Middle frontal gyrus (tissue), 1 donor: Measurements from ENCODE around the gene IKZF5.

Experiments used
- DNase-seq: peaks from one replicate; pipeline ENCODE4 v3.0.0-alpha.2; 2015; ENCODE audit warnings: low spot score; ENCODE audit errors: extremely low spot score

Gene IKZF5, protein sequence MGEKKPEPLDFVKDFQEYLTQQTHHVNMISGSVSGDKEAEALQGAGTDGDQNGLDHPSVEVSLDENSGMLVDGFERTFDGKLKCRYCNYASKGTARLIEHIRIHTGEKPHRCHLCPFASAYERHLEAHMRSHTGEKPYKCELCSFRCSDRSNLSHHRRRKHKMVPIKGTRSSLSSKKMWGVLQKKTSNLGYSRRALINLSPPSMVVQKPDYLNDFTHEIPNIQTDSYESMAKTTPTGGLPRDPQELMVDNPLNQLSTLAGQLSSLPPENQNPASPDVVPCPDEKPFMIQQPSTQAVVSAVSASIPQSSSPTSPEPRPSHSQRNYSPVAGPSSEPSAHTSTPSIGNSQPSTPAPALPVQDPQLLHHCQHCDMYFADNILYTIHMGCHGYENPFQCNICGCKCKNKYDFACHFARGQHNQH

DNA sequence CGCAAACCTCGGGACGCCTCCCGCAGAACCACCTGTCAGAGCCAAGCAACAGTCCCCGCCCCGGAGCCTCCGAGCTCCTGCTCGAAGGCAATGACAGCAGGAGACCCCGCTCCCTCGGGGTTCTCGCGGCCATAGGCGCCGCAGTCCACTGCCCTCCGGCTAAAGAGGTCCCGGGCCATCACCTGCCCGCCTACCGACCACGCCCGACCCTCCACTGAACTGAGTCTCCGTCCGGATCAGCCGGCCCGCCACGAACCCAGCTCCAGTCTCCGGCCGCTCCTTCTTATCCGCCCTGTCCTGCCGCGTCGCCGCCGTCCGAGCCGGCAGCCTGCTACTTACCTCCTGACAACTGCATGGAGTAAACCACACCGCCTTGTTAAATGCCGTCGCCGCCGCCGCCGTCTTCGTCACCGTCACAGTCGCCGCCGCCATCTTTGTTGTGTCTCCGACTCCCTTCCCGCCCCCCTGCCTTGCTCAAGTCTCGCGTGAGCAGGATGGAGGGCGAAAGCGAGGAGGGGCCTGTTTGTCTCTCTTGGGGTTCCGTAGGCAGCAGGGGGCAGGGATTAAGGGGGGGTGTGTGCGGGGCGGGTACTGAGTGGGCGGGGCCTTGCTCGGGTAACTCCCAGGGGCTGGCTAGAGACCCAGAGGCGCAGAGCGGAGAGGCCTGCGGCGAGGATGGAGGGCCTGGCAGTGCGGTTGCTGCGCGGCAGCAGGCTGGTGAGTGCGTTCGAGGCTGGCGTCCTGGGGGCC is at the start of gene IKZF5, which contains the start of gene ACADSB:
Gene IKZF5 (minus strand): TSS at position 441 of the 750 bp plus-strand sequence. CDS start 10,170 bp downstream, outside the sequence.
Gene ACADSB (plus strand): TSS at position 652 of the 750 bp plus-strand sequence. CDS start 24 bp downstream, at position 676.
- DNase-seq = peak; percentile 91

DNA sequence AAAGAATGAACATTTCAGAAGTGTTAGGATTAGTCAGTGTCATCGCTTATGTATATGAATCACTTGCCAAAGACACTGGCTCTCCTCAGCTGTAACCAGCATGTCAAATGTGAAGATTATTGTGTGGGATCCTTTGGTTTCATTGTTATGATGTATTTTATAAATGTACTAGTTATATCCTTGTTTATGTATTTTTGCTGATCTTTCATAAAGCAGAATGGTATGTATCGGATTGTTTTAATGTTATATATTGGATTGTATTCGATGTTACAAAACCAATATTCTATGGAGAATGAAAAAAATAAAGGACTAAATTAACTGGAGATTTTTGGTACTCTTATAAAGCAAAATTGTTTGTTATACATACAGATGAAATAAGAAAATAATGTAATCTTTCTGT is 49.4 kb upstream of the IKZF5 start:
- DNase-seq = no peak

DNA sequence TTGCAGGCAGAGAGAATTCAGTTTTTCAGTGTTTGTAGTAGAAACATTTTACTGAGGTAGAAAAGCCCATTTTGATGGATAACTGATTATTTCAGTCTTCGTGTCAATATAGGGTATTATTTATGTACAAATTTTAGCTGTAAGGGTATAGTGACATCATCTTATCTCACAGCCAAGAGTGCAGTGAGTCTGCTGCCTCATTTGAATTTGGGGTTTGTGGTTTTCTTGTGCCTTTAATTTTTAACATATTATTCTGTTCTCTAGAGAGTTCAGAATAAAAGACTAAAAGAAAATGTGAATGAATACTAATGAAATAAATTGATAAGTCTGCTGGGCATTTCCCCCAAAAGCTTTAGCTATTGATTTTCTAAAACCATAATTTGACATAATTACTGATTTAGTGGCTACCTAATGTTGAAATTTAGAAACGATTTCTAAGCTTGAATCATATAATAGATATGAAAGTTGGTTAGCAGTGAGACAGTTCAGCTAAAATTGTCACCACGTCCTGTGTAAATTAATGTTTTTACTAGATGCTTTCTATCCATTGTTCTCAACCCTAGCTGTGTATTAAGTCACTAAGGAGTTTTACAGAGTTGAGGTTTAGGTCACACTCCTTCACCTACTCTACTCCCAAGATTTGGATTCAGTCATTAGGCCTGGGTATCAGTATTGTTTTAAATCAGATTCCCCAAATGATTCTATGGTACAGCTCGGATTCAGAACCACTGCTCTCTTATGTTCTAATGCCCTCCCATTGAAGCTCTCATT is 37.6 kb upstream of the IKZF5 start:
- DNase-seq = no peak

DNA sequence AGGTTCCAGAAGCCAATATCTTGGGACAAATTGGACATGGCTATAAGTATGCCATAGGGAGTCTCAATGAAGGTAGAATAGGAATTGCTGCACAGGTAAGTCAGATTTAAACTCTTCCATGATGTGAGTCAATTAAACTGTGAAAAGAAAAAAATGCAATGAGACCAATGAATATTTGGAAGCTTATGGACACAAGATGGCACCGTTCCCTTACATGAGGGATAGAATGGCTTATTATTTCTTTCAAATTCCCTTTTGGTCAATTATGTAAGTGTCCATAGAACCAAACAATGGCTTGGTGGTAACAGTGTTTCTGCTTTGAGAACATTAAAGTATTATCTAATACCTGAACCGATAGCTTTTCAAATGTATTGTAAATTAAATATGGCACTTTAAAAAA is 35.8 kb upstream of the IKZF5 start:
- DNase-seq = no peak

DNA sequence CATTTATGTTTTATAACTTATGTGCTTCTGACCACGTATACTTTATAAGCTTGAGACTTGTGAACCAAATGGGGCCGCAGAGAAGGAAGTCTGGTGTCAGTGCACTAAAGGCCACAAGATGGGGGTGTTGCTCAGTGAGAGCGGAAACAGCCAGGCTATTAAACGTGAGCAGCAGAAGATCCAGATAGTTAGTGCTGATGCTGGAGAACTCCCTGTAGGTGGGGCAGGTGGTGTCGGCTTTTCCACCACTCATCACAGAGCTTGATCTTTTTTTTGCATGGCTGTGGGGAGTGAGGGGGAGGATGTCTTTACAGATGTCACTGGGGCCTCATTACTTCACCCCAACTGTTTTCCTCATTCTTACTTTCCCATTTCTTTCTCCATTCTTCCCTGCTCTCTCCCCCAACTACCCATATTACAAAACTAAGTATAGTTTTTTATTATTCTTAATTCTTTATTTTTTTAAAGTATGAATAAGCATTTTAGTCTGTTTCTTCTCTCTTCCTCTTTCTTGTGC is 34.9 kb upstream of the IKZF5 start:
- no peak for DNase-seq

DNA sequence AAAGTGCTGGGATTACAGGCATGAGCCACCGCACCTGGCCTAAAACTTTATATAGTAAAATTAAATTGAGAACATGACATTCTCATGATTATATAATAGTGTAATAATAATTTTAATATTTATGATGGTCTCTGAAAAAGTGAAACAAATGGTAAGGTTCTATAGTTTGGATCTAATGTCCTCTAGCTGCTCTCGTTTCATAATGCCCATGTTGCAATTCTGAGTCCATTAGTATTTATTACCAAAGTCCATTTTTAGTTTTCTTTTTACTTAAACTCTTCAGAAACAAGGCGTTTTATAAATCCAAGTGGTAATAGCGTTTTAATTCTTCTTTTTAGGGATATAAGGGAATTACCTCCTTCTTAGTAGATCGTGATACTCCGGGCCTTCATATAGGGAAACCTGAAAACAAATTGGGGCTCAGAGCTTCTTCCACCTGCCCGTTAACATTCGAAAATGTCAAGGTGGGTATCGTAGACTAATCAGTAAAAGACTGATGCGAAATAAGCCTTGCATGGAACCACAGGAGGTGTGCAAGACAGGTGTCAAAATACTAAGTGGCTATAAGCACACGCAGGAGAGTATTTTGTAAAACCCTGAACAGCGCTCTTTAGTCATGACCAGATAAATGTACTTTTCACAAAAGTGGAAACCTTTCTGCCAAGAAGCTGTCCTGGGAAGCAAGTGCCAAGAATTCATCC is 34.3 kb upstream of the IKZF5 start:
- no peak for DNase-seq

DNA sequence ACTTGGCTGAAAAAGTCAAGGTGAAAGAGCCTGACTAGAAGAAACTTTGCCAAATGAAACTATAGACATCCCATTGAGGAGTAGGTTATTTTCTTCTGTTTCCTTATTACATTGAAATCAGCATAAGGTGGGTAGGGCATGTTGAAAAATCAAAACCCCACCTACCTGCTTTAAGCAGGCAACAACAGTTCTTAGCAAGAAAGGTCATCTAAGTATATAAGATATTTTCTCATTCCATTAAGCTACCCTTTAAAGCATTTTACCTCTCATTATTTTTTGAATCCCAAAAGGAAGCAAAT is 31.0 kb upstream of the IKZF5 start:
- no peak for DNase-seq

DNA sequence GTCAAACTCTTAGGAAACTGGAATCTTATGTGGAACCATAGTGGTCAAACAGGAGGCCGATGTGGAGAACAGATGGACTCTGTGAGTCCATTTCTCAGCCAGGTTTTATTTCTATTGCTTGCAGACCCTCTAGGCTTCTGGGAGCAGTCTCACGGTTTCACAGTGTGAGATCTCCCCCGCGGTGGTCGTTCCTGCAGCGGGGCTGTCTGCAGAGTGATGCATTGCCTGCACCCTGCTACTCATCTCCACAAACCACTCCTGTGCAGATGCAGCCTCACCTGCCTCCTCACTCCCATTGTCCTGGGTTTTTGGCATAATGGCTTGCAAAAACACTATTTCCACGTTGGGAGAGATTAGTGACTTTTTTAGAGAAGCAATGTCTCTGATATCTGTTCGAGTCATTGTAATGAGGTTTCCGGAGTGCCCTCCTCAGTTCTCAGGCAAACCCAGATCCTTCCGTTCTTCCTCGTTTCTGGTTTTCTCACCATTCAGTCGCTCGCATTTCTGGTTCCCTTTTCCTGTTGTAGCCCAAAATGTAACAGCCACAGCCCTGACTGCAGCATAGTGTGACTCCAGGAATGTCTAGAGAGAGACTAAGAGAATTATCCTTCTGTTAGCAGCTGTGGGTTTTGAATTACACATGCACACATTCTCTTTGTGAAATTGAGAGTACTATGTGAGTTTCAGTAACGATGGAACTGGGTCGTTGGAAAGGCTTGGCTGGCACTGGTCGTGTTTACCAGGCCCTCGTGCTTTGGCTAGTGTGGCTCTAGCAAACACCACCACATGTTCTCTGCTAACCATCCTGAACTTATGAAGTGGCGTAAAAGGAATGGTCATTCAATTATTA is 30.4 kb upstream of the IKZF5 start:
- DNase-seq = no peak

DNA sequence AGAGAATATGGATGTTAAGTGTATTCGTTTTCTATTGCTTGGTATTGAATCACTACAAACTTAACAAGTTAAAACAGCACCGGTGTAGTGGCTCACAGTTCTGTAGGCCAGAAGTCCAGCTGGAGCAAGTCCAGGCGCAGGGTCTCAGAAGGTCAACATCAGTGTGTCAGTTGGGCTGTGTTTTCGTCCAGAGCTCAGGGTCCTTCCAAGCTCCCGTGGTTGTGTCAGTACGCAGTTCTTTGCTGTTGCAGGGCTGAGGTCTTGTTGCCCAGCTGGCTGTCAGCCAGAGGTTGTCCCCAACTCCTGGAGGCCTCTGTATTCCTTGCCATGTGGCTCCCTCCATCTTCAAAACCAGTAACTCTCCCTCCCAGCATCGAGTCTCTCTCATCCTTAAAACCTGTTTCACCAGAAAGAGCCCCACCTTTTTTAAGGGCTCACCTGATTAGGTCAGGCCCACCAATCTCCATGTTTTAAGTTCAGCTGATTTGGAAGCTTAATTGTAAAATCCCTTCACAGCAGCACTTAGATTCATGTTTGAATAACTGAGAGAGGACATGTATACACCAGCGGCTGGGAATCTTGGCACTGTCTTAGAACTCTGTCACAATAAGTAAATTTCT is 27.0 kb upstream of the IKZF5 start:
- DNase-seq = no peak

DNA sequence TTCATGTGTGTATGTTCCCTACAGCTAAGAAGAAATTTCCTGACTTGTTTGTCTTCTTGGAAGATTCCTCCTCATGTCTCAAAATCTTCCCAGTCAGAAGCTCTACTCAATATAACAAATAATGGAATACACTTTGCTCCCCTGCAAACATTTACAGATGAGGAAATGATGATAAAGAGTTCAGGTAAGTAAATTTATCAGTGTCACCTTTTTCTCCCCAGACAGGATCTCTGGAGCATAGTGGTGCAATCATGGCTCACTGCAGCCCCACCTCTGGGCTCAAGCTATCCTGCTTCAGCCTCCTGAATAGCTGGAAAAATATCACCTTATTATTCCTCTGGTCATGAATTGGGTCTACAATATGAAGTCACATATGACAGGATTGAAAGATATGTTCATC is 25.7 kb upstream of the IKZF5 start:
- no peak for DNase-seq

DNA sequence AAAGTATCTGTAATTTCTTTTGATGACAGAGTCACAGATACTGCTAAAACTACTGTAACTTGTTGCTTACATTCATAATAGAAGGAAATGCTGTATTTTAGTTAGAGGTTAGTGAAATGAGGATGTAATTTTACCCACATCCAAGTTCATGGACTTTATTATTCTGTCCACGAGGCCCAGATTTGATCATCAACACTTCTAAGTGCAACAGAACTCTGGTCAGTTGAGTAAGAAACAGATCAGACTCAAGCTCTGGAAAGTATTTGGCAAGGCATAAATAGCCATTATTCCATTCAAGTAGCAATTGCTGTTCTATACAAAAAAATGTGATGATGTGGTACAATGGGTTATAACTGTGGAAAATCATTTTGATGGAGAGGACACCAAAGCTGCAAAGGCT is 22.5 kb upstream of the IKZF5 start:
- no peak for DNase-seq

DNA sequence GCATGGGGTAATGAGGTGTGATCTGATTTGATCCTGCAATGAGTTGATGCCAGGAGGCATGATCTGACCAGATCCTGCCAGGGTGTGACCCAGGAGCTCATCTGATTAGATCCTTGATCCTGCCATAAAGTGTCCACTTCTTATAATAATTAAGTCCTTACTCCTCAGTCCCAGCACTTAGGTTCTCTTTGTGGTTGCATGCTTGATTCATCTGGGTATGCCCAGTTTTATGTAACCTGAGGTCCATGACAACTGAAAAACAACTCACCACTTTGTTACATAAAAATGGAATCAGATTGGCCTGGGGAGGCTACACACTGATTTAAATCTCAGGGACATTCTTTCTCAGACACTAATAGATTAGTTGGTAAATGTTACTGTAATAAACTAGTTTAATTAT is 19.3 kb upstream of the IKZF5 start:
- DNase-seq = no peak

DNA sequence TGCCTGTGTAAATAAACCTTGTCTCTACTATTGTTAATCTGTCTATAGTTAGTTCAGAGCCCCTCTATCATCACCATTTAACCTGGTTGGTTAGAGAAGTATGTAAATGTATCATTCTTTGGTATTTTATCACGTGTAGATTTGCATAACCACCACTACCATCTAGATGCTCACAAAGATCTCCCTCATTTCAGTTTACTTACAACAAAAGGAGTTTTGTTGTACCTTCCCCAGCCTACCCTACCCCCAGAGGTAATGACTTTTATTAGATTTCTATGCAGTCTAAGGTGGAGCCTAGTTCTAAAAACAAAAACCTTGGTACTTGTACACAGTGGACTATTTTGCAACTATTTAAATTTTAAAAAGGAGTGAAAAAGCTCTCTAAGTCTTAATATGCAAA is 17.7 kb upstream of the IKZF5 start:
- DNase-seq = no peak

DNA sequence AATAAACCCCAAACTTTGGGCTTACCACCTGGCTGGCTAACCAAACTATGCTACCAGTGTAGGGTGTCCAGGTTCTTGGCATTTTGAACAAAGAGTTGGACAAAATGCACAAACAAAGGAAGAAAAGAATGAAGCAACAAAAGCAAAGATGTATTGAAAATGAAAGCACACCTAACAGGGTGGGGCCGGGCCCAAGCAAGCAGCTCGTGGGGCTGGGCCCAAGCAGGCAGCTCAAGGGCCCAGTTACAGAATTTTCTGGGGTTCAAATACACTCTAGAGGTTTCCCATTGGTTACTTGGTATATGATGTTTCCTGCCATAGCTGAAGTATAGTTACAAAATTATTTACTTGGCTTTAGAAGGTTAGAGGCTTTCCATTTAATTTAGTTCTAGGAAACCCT is 15.9 kb upstream of the IKZF5 start:
- DNase-seq = no peak

DNA sequence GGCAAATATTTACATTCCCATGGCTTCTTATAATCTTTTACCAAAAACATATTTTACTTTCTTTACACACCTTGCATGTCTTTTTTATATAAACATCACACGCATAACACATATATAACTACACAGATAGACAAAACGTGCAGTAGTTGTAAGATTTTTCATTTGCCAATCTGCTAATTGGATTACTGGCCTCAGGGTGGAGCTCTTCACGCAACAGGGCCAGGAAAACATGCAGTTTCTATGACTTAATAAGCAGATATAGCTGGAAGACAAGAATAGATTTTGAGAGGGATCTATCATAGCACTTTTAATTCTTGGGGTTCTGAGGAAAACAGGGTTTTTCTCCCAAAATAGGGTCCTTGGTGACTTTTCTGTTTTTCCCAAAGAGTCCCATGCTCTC is 12.9 kb upstream of the IKZF5 start:
- DNase-seq = no peak

DNA sequence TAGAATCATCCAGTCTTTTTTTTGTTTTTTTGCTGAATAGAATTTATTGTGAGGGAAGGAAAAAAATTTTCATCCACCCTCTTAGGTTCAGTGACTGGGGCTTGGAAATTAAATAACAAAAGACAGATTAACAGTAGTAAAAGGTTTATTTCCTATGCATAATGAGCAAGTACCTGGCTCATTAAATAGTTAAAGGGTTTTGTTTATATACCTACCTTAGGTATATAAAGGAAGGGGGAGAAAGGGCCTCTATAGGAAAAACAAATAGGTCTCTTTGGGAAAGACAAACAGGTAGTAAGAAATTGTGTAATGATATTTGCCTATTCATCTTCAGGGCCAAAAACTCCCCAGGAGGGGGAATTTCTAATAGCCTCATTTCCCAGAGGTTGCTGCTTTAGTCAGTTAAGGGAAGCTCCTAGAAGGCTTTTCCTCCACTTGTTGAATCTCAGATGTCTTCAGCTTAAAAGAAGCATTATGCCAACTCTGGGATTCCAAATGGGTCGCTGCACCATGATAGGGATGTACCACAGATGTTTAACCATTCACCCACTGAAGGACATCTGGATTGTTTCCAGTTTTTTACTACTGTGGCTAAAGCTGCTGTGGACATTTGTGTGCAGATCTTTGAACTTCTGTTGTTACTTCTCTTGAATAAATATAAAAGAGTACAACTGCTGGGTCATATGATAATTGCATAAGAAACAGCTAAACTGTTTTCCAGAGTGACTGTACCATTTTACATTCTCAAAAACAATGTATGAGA is 11.5 kb upstream of the IKZF5 start:
- DNase-seq = no peak

DNA sequence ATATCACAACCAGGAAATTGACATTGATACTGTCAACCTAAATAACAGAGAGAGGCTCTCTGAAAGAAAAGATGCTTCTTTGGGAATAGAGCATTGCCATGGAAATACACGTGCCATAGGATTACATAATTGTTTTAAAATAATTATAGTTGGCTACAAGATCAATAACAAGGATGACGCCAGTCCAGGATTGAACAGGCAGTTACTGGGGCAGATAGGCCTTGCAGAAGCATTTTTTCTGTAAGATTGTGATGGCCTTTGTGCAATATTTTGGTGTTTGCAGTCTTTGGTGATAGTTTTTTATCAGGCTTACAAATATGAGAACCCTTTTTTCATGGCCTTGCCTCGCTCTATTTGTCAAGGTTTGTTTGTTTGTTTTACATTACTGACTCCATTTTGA is 10.7 kb upstream of the IKZF5 start:
- DNase-seq = no peak

DNA sequence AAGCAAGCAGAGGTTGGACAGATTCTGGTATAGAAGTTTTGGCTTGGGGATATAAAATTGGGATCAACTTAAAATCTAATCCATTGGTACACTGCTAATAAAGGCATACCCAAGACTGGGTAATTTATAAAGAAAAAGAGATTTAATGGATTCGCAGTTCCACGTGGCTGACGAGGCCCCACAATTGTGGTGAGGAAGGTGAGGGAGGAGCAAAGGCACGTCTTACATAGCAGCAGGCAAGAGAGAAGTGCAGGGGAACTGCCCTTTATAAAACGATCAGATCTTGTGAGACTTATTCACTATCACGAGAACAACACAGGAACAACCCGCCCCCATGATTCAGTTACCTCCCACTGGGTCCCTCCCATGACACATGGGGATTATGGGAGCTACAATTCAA is 9.9 kb upstream of the IKZF5 start:
- no peak for DNase-seq
